ENCODE results near the gene NCOR1.

The NCOR1 gene

DNA sequence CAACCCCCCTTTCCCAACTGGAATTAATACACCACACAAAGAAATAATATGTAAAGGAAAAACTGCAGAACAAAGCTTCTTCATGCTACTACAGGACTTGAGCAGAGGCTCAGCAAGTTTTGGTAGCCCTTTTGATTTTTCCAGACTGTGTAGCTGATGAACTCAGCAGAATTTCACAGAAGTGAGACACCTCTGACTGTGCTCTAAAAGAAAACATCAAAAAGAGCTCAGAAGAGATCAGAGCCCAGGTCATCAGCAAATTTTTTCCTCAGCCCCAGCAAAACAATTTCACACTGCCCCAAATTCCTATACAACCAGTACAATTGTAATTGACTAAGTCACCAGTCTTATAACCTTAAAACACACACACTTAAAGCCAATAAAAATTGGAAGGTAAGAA is 177.7 kb downstream of the NCOR1 start:
- TF ChIP-seq ZNF70 (CRISPR knock-in tag; IDR thresholded peaks at IDR 0.05) (no peak), ZNF565 (CRISPR knock-in tag; conservative IDR thresholded peaks at IDR 0.05; ENCODE audit: low read depth) (no peak), RARB (CRISPR knock-in tag; IDR thresholded peaks at IDR 0.05) (no peak)
- ATAC-seq: no peak

DNA sequence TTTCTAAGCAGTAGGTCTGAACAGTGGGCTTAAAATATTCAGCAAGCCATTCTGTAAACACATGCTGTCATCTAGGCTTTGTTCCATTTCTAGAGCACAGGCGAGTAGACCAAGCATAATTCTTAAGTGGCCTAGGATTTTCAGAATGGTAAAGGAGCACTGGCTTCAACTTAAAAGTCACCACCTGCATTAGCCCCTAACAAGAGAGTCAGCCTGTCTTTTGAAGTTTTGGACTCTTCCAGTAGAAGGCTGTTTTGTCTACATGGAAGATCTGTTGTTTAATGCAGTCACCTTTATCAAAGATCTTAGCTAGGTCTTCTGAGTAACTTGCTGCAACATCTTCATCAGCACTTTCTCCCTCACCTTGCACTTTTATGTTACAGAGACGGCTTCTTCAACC is 179.1 kb downstream of the NCOR1 start:
- ATAC-seq: no peak
- TF ChIP-seq, protein P1, sequence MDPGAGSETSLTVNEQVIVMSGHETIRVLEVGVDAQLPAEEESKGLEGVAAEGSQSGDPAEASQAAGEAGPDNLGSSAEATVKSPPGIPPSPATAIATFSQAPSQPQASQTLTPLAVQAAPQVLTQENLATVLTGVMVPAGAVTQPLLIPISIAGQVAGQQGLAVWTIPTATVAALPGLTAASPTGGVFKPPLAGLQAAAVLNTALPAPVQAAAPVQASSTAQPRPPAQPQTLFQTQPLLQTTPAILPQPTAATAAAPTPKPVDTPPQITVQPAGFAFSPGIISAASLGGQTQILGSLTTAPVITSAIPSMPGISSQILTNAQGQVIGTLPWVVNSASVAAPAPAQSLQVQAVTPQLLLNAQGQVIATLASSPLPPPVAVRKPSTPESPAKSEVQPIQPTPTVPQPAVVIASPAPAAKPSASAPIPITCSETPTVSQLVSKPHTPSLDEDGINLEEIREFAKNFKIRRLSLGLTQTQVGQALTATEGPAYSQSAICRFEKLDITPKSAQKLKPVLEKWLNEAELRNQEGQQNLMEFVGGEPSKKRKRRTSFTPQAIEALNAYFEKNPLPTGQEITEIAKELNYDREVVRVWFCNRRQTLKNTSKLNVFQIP (CRISPR knock-in tag; IDR thresholded peaks at IDR 0.05; ENCODE audit: borderline replicate concordance, low read depth): no peak
- no peak for TF ChIP-seq GLIS3 (CRISPR knock-in tag; IDR thresholded peaks at IDR 0.05)

DNA sequence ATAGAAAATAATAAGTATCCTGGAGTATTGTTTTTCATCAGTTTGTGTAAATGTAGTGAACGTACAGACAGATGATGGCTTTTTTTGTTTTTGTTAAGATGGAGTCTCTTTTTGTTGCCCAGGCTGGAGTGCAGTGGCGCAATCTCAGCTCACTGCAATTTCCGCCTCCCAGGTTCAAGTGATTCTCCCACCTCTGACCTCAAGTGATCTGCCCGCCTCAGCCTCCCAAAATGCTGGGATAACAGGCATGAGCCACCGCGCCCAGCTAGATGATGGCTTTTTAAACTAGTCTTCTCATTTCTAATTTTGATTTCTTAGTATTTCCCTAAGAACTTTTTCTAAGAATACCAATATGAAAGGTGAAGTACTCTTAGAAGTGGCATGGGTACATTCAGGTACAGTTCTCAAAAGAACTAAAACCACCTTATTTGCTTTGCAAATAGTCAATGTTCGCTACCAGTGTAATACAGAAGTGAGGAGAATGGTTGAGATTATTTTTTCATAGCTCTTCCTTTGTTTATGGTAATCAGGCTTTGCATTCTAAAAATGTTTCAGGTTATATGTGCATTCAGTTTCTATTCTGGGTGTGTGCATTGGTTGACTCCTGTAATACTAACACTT is 181.5 kb downstream of the NCOR1 start:
- TF ChIP-seq TOX (CRISPR knock-in tag; IDR thresholded peaks at IDR 0.05; ENCODE audit: borderline replicate concordance) (no peak), TCF4 (CRISPR knock-in tag; IDR thresholded peaks at IDR 0.05; ENCODE audit: borderline replicate concordance) (no peak), ZFP30 (CRISPR knock-in tag; IDR thresholded peaks at IDR 0.05) (no peak), ARNTL (CRISPR knock-in tag; IDR thresholded peaks at IDR 0.05; ENCODE audit: borderline replicate concordance, low read depth) (no peak), BACH2 (CRISPR knock-in tag; IDR thresholded peaks at IDR 0.05; ENCODE audit: borderline replicate concordance) (no peak), ZC3H10 (CRISPR knock-in tag; IDR thresholded peaks at IDR 0.05) (no peak), ESRRG (CRISPR knock-in tag; IDR thresholded peaks at IDR 0.05) (no peak), ISL1 (CRISPR knock-in tag; IDR thresholded peaks at IDR 0.05) (no peak), SNAI2 (CRISPR knock-in tag; IDR thresholded peaks at IDR 0.05) (no peak), ZNF8 (CRISPR knock-in tag; IDR thresholded peaks at IDR 0.05) (no peak), ZNF70 (CRISPR knock-in tag; IDR thresholded peaks at IDR 0.05) (no peak), CSDC2 (CRISPR knock-in tag; IDR thresholded peaks at IDR 0.05) (no peak)
- TF ChIP-seq, protein P2, sequence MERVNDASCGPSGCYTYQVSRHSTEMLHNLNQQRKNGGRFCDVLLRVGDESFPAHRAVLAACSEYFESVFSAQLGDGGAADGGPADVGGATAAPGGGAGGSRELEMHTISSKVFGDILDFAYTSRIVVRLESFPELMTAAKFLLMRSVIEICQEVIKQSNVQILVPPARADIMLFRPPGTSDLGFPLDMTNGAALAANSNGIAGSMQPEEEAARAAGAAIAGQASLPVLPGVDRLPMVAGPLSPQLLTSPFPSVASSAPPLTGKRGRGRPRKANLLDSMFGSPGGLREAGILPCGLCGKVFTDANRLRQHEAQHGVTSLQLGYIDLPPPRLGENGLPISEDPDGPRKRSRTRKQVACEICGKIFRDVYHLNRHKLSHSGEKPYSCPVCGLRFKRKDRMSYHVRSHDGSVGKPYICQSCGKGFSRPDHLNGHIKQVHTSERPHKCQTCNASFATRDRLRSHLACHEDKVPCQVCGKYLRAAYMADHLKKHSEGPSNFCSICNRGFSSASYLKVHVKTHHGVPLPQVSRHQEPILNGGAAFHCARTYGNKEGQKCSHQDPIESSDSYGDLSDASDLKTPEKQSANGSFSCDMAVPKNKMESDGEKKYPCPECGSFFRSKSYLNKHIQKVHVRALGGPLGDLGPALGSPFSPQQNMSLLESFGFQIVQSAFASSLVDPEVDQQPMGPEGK (CRISPR knock-in tag; IDR thresholded peaks at IDR 0.05; ENCODE audit: borderline replicate concordance): no peak
- TF ChIP-seq, protein P1 (CRISPR knock-in tag; IDR thresholded peaks at IDR 0.05; ENCODE audit: borderline replicate concordance, low read depth): no peak
- TF ChIP-seq, protein P3, sequence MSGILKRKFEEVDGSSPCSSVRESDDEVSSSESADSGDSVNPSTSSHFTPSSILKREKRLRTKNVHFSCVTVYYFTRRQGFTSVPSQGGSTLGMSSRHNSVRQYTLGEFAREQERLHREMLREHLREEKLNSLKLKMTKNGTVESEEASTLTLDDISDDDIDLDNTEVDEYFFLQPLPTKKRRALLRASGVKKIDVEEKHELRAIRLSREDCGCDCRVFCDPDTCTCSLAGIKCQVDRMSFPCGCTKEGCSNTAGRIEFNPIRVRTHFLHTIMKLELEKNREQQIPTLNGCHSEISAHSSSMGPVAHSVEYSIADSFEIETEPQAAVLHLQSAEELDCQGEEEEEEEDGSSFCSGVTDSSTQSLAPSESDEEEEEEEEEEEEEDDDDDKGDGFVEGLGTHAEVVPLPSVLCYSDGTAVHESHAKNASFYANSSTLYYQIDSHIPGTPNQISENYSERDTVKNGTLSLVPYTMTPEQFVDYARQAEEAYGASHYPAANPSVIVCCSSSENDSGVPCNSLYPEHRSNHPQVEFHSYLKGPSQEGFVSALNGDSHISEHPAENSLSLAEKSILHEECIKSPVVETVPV (CRISPR knock-in tag; IDR thresholded peaks at IDR 0.05): no peak
- TF ChIP-seq, protein P4, sequence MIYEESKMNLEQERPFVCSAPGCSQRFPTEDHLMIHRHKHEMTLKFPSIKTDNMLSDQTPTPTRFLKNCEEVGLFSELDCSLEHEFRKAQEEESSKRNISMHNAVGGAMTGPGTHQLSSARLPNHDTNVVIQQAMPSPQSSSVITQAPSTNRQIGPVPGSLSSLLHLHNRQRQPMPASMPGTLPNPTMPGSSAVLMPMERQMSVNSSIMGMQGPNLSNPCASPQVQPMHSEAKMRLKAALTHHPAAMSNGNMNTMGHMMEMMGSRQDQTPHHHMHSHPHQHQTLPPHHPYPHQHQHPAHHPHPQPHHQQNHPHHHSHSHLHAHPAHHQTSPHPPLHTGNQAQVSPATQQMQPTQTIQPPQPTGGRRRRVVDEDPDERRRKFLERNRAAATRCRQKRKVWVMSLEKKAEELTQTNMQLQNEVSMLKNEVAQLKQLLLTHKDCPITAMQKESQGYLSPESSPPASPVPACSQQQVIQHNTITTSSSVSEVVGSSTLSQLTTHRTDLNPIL (CRISPR knock-in tag; IDR thresholded peaks at IDR 0.05; ENCODE audit: low read depth): no peak
- no peak for ATAC-seq

DNA sequence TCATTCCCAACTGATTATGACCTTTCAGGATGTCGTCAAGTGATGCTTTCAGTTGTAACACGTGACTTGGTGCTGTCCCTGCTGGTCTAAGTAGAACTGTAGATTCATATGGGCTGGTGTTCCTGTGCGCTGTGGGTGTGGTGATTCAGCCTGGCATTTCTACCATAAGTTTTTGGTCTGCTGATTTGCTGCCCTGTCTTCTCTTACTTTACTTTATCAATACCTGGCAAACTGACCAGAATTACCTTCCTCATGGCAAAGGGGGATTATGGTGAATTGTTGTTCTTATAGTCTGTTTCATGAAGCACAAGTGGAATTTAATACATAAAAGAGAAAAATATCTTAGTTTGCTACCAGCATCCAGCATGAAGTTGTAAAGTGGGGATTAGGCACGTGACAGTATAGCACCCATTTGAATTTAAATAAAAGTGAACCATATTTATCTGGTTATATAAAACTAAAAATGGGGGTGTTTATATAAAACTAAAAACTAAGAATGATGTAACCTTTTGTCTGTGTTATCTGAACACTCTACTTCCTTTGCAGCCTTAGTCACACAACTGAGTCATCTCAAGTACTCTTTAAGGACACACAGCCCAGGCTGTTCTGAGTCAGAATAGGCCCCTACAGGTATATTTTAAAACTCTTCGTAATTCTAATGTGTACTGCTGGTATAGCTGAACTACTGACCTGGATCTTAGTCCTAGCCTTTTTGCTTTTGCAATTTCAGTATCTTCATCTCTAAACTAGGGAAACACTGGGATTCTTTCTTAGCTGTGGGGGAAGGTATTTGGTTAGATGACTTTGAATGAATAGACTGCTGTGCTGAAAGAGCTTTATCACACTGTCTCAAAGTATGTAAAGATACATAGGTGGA is 187.4 kb downstream of the NCOR1 start:
- peak; percentile 93 for ATAC-seq
- TF ChIP-seq ZFP3 (CRISPR knock-in tag; IDR thresholded peaks at IDR 0.05): 0 out of 2 replicates have a peak, but pooled peaks have one; percentile 22
- TF ChIP-seq ESRRG (CRISPR knock-in tag; IDR thresholded peaks at IDR 0.05): no peak

All from SK-N-SH treated with all-trans-retinoic acid at 6 μM for 48 hours (cell line).